A549 (cell line): ENCODE measurements around the gene ACSBG1. TPM values are rescaled to one million over a fixed set of nuclear protein-coding genes. Genes with fewer than 3 reads are reported as not detected.

Source experiments
- ATAC-seq, 2 experiments: fragments of 200-7000 bp in 1 of 2; fragments of >200 bp in 1 of 2; cut with Nextera tagmentation in 1 of 2; cut with Tn5 transposase in 1 of 2; 3 replicates each; pipeline versions ENCODE4 v1.8.0 to v1.9.1; 2018 to 2020; ENCODE audit warnings: mild to moderate bottlenecking in 1 of 2, moderate library complexity in 1 of 2
- CTCF ChIA-PET: fragments of 300-600 bp; sonication (Branson Sonifier 250); formaldehyde crosslinking; extraction: SDS; loops from one replicate; lab custom pipeline; 2021; ENCODE audit warnings: antibody characterized with exemption, inconsistent platforms; lab: Yijun Ruan, JAX
- POLR2A ChIA-PET: fragments of 350-600 bp; formaldehyde crosslinking; extraction: SDS; loops from one replicate; lab custom pipeline; 2021; ENCODE audit warnings: antibody characterized with exemption, inconsistent platforms; lab: Yijun Ruan, JAX
- DNase-seq, 2 experiments: peaks; one replicate each; pipeline versions ENCODE4 v3.0.0 to v3.0.0-alpha.2; 2011 to 2016; ENCODE audit warnings: low read depth in 1 of 2, low spot score in 1 of 2
- FAIRE-seq: peaks from 2 replicates; lab custom pipeline; 2011; peaks lifted over from hg19 to GRCh38; lab: Jason Lieb, UNC
- H3K27ac ChIP-seq, 2 experiments: fragments of >200 bp; sonication (Bioruptor Twin); formaldehyde crosslinking; 3 replicates each; pipeline ENCODE4 v1.5.1; 2016 to 2017
- H3K4me1 ChIP-seq: fragments of >200 bp; sonication (Bioruptor Twin); formaldehyde crosslinking; 3 replicates; pipeline ENCODE4 v1.6.1; 2016
- H3K4me2 ChIP-seq: fragments of >200 bp; sonication (Bioruptor Twin); formaldehyde crosslinking; 3 replicates; pipeline ENCODE4 v1.6.1; 2016
- H3K4me3 ChIP-seq: fragments of >200 bp; sonication (Bioruptor Twin); formaldehyde crosslinking; 3 replicates; pipeline ENCODE4 v1.5.1; 2016
- H3K9me3 ChIP-seq: fragments of >200 bp; sonication (Bioruptor Twin); formaldehyde crosslinking; 3 replicates; pipeline ENCODE4 v1.6.1; 2016
- ATOH8 ChIP-seq: fragments of 250-450 bp; sonication (Bioruptor Pico); IDR thresholded peaks from 2 replicates; pipeline ENCODE4 v1.5.0; 2020; ENCODE audit warnings: low read depth, mild to moderate bottlenecking, moderate library complexity
- BHLHE40 ChIP-seq: IDR thresholded peaks from 2 replicates; pipeline ENCODE4 v1.6.1; 2012; ENCODE audit warnings: low read depth, low read length, inconsistent platforms
- CBX2 ChIP-seq: fragments of 200-600 bp; sonication (generic); IDR thresholded peaks from 2 replicates; pipeline ENCODE4 v1.6.1; 2016; ENCODE audit warnings: low read depth, mild to moderate bottlenecking, borderline replicate concordance
- CBX8 ChIP-seq: fragments of 200-600 bp; sonication (generic); IDR thresholded peaks from 2 replicates; pipeline ENCODE4 v1.6.1; 2016
- CTCF ChIP-seq: fragments of >200 bp; sonication (Bioruptor Twin); formaldehyde crosslinking; IDR thresholded peaks from 3 replicates; pipeline ENCODE4 v1.5.1; 2016
- ELK1 ChIP-seq: fragments of 150-350 bp; IDR thresholded peaks from 2 replicates; pipeline ENCODE4 v1.6.1; 2014; ENCODE audit warnings: low read depth, mild to moderate bottlenecking, low read length
- EP300 ChIP-seq, 2 experiments: fragments of >200 bp; sonication (Bioruptor Twin); formaldehyde crosslinking; IDR thresholded peaks; 2 replicates in 1 of 2; 3 replicates in 1 of 2; pipeline ENCODE4 v1.6.1; 2016 to 2017
- FOSL2 ChIP-seq, 2 experiments: fragments of 450-650 bp in 1 of 2; fragments of >200 bp in 1 of 2; sonication (Bioruptor Twin) in 1 of 2; formaldehyde crosslinking; IDR thresholded peaks; 2 replicates each; pipeline versions ENCODE4 v1.5.0 to v1.6.1; 2016 to 2020; ENCODE audit warnings: mild to moderate bottlenecking in 1 of 2, moderate library complexity in 1 of 2
- HDAC2 ChIP-seq: fragments of 200-600 bp; sonication (generic); IDR thresholded peaks from 2 replicates; pipeline ENCODE4 v1.6.1; 2016
- HEYL ChIP-seq: fragments of 250-450 bp; sonication (Bioruptor Pico); IDR thresholded peaks from 2 replicates; pipeline ENCODE4 v1.8.0; 2021; ENCODE audit warnings: mild to moderate bottlenecking, moderate library complexity
- HOXA7 ChIP-seq: fragments of 250-450 bp; sonication (Bioruptor Pico); IDR thresholded peaks from 2 replicates; pipeline ENCODE4 v1.5.0; 2020; ENCODE audit warnings: mild to moderate bottlenecking, moderate library complexity
- HOXB13 ChIP-seq: fragments of 250-450 bp; sonication (Bioruptor Pico); IDR thresholded peaks from 2 replicates; pipeline ENCODE4 v1.5.0; 2020; ENCODE audit warnings: low read depth, mild to moderate bottlenecking, moderate library complexity
- JUN ChIP-seq, 2 experiments: fragments of >200 bp; sonication (Bioruptor Twin); formaldehyde crosslinking; IDR thresholded peaks; 2 replicates in 1 of 2; 3 replicates in 1 of 2; pipeline ENCODE4 v1.6.1; 2016 to 2017
- JUNB ChIP-seq: fragments of >200 bp; sonication (Bioruptor Twin); formaldehyde crosslinking; IDR thresholded peaks from 2 replicates; pipeline ENCODE4 v1.6.1; 2016
- KDM5A ChIP-seq: fragments of 200-600 bp; sonication (generic); IDR thresholded peaks from 2 replicates; pipeline ENCODE4 v1.6.1; 2016; ENCODE audit warnings: antibody characterized with exemption, mild to moderate bottlenecking
- MAZ ChIP-seq: fragments of 150-350 bp; IDR thresholded peaks from 2 replicates; pipeline ENCODE4 v1.6.1; 2014; ENCODE audit warnings: antibody characterized with exemption, low read depth, low read length, borderline replicate concordance
- MYC ChIP-seq: IDR thresholded peaks from 2 replicates; pipeline ENCODE4 v1.6.1; 2012; ENCODE audit warnings: mild to moderate bottlenecking, inconsistent platforms, low read length, improper control_type of control experiment, borderline replicate concordance
- PHF8 ChIP-seq: fragments of 200-600 bp; sonication (generic); IDR thresholded peaks from 2 replicates; pipeline ENCODE4 v1.6.1; 2016; ENCODE audit warnings: low read depth, mild to moderate bottlenecking, antibody characterized with exemption, moderate library complexity, borderline replicate concordance
- POLR2A ChIP-seq: IDR thresholded peaks from 2 replicates; pipeline ENCODE4 v1.6.1; 2012; ENCODE audit warnings: mild to moderate bottlenecking, low read length
- RAD21 ChIP-seq, 2 experiments: fragments of >200 bp in 1 of 2; sonication (Bioruptor Twin) in 1 of 2; formaldehyde crosslinking in 1 of 2; IDR thresholded peaks in 1 of 2; conservative IDR thresholded peaks in 1 of 2; 2 replicates in 1 of 2; 3 replicates in 1 of 2; pipeline ENCODE4 v1.6.1; 2012 to 2018; ENCODE audit warnings: inconsistent platforms in 1 of 2
- RNF2 ChIP-seq: fragments of 200-600 bp; sonication (generic); IDR thresholded peaks from 2 replicates; pipeline ENCODE4 v1.6.1; 2016; ENCODE audit warnings: low read depth, mild to moderate bottlenecking, antibody characterized with exemption, moderate library complexity, borderline replicate concordance
- TFCP2L1 ChIP-seq: fragments of 250-450 bp; sonication (Bioruptor Pico); IDR thresholded peaks from 2 replicates; pipeline ENCODE4 v1.5.0; 2021; ENCODE audit warnings: mild to moderate bottlenecking
- TP53 ChIP-seq: fragments of 250-450 bp; sonication (Bioruptor Pico); IDR thresholded peaks from 2 replicates; pipeline ENCODE4 v1.5.0; 2021; ENCODE audit warnings: mild to moderate bottlenecking, moderate library complexity
- ZC3H11A ChIP-seq: fragments of 450-650 bp; IDR thresholded peaks from 2 replicates; pipeline ENCODE4 v1.6.1; 2014; ENCODE audit warnings: antibody characterized with exemption, mild to moderate bottlenecking
- ZNF302 ChIP-seq: fragments of 250-450 bp; sonication (Bioruptor Pico); IDR thresholded peaks from 2 replicates; pipeline ENCODE4 v1.9.0; 2021; ENCODE audit warnings: inconsistent platforms, mild to moderate bottlenecking, moderate library complexity
- ZSCAN20 ChIP-seq: fragments of 250-450 bp; sonication (Bioruptor Pico); IDR thresholded peaks from 2 replicates; pipeline ENCODE4 v1.8.0; 2022; ENCODE audit warnings: mild to moderate bottlenecking, moderate library complexity
- WGBS: methylation state at CpG from one replicate; pipeline ENCODE4 v1.1.6; 2017; ENCODE audit errors: missing lambda C conversion rate; 5-methylcytosine and 5-hydroxymethylcytosine counted together
- polyA plus RNA-seq, 4 experiments: library from polyadenylated mRNA; depleted of rRNA in 3 of 4; stranded (reverse); fragments of >200 nt; fragmentation: RNase III in 1 of 4; extraction: RNeasy Plus Mini Kit Qiagen cat#74134 plus additional on column Dnase treatment in 1 of 4; gene quantifications; 2 replicates in 3 of 4; 3 replicates in 1 of 4; pipeline ENCODE4 v1.2.3, GENCODE V29; 2011 to 2017

ACSBG1 gene
- polyA plus RNA-seq, 2 of the 4 experiments (the other 2 are of a cell fraction): 0.15 to 0.21 TPM

GRCh38 chr15:78157203-78157602 lies 77.2 kb downstream of the ACSBG1 start:
- DNase-seq: no peak
- no peak overlapping the region for H3K27ac ChIP-seq
- no peak for FAIRE-seq
- no peak overlapping the region for H3K4me2 ChIP-seq
- CTCF ChIA-PET: interaction anchor here (0.9 to 7.4 kb wide), 5 partner anchors 10 to 84 kb away, joined by 3 to 38 read pairs (median 4); partner anchors contain the start of gene CIB2
- H3K9me3 ChIP-seq: no peaks in the 10 kb centered on the region
- no peak for ATAC-seq
- peaks cover 12% of the 10 kb centered on the region; the same call in 2 of the 3 replicates for H3K4me1 ChIP-seq
- 11% methylated on average over 2 of the region's 2 CpGs for WGBS
- TF ChIP-seq TFCP2L1 (CRISPR knock-in tag): no peak
- TF ChIP-seq JUNB: no peak
- no peak for TF ChIP-seq ATOH8
- TF ChIP-seq CBX2: no peak
- TF ChIP-seq ZNF302 (CRISPR knock-in tag): no peak
- TF ChIP-seq CTCF: no peak
- TF ChIP-seq HOXB13 (CRISPR knock-in tag): no peak
- no peak for TF ChIP-seq ELK1
- no peak for TF ChIP-seq JUN (IDR thresholded peaks at IDR 0.05)
- TF ChIP-seq HOXA7 (CRISPR knock-in tag): no peak
- TF ChIP-seq, all 56 proteins: peak for 0
- H3K4me3 ChIP-seq: no peak overlapping the region
- POLR2A ChIA-PET: interaction anchor here (1.3 kb wide), 1 partner anchor 8 kb away, joined by 3 read pairs; the partner anchor contains the start of gene IDH3A

GRCh38 chr15:78156653-78157052 lies 77.7 kb downstream of the ACSBG1 start:
- FAIRE-seq: peak; percentile 49
- no peak for TF ChIP-seq MAZ
- TF ChIP-seq ATOH8: no peak
- no peak for TF ChIP-seq CBX8
- no peak for TF ChIP-seq RNF2
- TF ChIP-seq EP300 (IDR thresholded peaks at IDR 0.05): no peak
- no peak for TF ChIP-seq POLR2A
- TF ChIP-seq HDAC2: no peak
- TF ChIP-seq KDM5A: no peak
- no peak for TF ChIP-seq RAD21 (conservative IDR thresholded peaks at IDR 0.05 in 1 of 2, IDR thresholded peaks at IDR 0.05 in 1 of 2)
- TF ChIP-seq MYC: no peak
- no peak for TF ChIP-seq BHLHE40
- TF ChIP-seq ZSCAN20 (CRISPR knock-in tag): no peak
- TF ChIP-seq PHF8: no peak
- no peak for TF ChIP-seq HEYL (CRISPR knock-in tag)
- no peak for TF ChIP-seq FOSL2 (IDR thresholded peaks at IDR 0.05)
- no peak for TF ChIP-seq FOSL2 (CRISPR knock-in tag; IDR thresholded peaks at IDR 0.05)
- no peak for TF ChIP-seq ZC3H11A
- no peak for TF ChIP-seq CTCF
- TF ChIP-seq TP53: no peak
- TF ChIP-seq HOXA7 (CRISPR knock-in tag): no peak
- Histone ChIP-seq H3K4me2 (no peak overlapping the region), H3K4me1 (peaks cover 12% of the 10 kb centered on the region; the same call in 2 of the 3 replicates), H3K9me3 (no peaks in the 10 kb centered on the region), H3K27ac (no peak overlapping the region), H3K4me3 (no peak overlapping the region)
- no peak for ATAC-seq
- DNase-seq: no peak
- CTCF ChIA-PET: interaction anchor here (0.6 to 7.4 kb wide), 7 partner anchors 10 to 151 kb away, joined by 3 to 38 read pairs (median 3); partner anchors contain the start of gene CIB2
- WGBS: 58% methylated on average over 1 of the region's 1 CpG
- POLR2A ChIA-PET: no interaction called here
